Measurements from ENCODE around the gene ELL2. TPM values are rescaled to one million over a fixed set of nuclear protein-coding genes. Genes with fewer than 3 reads are reported as not detected.
A peak's percentile ranks its signal among the peaks of the same experiment; 100 is the strongest.

Gene ELL2
- total and polyA plus RNA-seq, 2 of the 13 experiments (the other 11 are each of a cell fraction or from before 2014, with no cell fraction given): 78.9 to 97.1 TPM

DNA sequence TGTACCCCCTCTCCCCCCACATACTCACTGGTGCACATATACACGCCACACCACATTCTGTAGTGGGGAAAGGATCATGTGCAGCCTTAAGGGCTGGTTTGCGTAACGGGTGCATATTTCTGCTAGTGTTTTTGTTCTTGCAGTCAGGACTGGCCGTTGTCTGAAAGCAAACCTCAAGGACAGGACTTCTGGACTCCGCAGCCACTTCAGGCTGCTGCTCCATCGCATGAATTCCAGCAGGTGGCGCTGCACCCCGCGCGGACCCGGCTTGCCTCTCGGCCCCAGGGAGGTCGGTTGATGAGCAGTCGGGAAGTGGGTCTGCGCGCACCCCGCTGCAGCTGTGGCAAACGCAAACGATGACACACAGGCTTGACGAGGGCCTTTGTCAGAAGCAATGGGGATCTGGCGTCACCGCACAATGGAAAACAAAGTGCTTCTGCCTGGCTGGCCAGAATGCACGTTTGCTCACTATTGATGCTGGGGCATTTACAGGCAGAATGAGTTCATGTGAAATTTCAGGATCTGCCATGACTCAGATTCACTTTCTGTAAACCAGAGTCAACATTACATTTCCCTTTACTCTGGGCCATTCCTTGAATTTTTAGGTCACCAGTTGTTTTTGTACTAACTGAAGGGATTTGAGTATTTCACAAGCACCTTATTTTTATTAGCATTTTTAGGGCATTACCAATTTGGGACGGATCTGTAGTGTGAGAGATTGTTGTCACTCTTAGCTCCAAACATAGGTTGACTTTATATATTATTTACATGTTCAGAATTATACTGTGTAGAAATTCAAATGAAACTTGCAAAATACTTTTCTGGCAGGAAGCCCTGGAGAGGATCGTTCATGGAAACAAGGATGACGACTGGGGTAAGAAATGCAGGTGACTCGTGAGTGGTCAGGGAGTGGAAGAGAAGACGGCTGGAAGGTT lies 102.7 kb downstream of the ELL2 start (continued):
- TF ChIP-seq, protein P1, sequence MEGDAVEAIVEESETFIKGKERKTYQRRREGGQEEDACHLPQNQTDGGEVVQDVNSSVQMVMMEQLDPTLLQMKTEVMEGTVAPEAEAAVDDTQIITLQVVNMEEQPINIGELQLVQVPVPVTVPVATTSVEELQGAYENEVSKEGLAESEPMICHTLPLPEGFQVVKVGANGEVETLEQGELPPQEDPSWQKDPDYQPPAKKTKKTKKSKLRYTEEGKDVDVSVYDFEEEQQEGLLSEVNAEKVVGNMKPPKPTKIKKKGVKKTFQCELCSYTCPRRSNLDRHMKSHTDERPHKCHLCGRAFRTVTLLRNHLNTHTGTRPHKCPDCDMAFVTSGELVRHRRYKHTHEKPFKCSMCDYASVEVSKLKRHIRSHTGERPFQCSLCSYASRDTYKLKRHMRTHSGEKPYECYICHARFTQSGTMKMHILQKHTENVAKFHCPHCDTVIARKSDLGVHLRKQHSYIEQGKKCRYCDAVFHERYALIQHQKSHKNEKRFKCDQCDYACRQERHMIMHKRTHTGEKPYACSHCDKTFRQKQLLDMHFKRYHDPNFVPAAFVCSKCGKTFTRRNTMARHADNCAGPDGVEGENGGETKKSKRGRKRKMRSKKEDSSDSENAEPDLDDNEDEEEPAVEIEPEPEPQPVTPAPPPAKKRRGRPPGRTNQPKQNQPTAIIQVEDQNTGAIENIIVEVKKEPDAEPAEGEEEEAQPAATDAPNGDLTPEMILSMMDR (CRISPR knock-in tag; IDR thresholded peaks at IDR 0.05): peak; percentile 100
- TF ChIP-seq HMGA1 (CRISPR knock-in tag; conservative IDR thresholded peaks at IDR 0.05) (no peak), POGZ (CRISPR knock-in tag; IDR thresholded peaks at IDR 0.05) (peak; percentile 99), FOXA1 (IDR thresholded peaks at IDR 0.05) (no peak), FOXA1 (CRISPR knock-in tag; IDR thresholded peaks at IDR 0.05) (peak; percentile 44; the same call in 1 of the 2 replicates), ZBTB20 (CRISPR knock-in tag; IDR thresholded peaks at IDR 0.05; ENCODE audit: borderline replicate concordance, low read depth) (peak; percentile 74; the same call in 1 of the 2 replicates), ZNF766 (CRISPR knock-in tag; IDR thresholded peaks at IDR 0.05; ENCODE audit: borderline replicate concordance) (peak; percentile 77; the same call in 1 of the 2 replicates), ZNF879 (CRISPR knock-in tag; IDR thresholded peaks at IDR 0.05) (no peak), ZFP36L1 (CRISPR knock-in tag; IDR thresholded peaks at IDR 0.05) (no peak; the same call in 1 of the 2 replicates), NPAS2 (CRISPR knock-in tag; IDR thresholded peaks at IDR 0.05; ENCODE audit: borderline replicate concordance) (no peak), TAF15 (IDR thresholded peaks at IDR 0.05; ENCODE audit: low read depth, low read length, poor library complexity, severe bottlenecking) (no peak), SYNCRIP (IDR thresholded peaks at IDR 0.05; ENCODE audit: insufficient read depth, low read depth, low read length) (no peak), SNAI1 (CRISPR knock-in tag; IDR thresholded peaks at IDR 0.05; ENCODE audit: borderline replicate concordance) (0 out of 2 replicates have a peak, but pooled peaks have one; percentile 50), MAFF (IDR thresholded peaks at IDR 0.05; ENCODE audit: low read depth, low read length) (no peak), NAIF1 (CRISPR knock-in tag; IDR thresholded peaks at IDR 0.05; ENCODE audit: borderline replicate concordance) (no peak), SRSF1 (optimal IDR thresholded peaks at IDR 0.05; ENCODE audit: low read depth, low read length) (no peak), CBX2 (IDR thresholded peaks at IDR 0.05; ENCODE audit: low read depth, low read length) (no peak), CBX2 (CRISPR knock-in tag; IDR thresholded peaks at IDR 0.05; ENCODE audit: low read depth) (no peak), ZNF674 (CRISPR knock-in tag; IDR thresholded peaks at IDR 0.05; ENCODE audit: low read depth) (no peak)
- TF ChIP-seq, protein P2, sequence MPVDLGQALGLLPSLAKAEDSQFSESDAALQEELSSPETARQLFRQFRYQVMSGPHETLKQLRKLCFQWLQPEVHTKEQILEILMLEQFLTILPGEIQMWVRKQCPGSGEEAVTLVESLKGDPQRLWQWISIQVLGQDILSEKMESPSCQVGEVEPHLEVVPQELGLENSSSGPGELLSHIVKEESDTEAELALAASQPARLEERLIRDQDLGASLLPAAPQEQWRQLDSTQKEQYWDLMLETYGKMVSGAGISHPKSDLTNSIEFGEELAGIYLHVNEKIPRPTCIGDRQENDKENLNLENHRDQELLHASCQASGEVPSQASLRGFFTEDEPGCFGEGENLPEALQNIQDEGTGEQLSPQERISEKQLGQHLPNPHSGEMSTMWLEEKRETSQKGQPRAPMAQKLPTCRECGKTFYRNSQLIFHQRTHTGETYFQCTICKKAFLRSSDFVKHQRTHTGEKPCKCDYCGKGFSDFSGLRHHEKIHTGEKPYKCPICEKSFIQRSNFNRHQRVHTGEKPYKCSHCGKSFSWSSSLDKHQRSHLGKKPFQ (CRISPR knock-in tag; IDR thresholded peaks at IDR 0.05; ENCODE audit: insufficient replicate concordance): peak; percentile 60
- TF ChIP-seq, protein P3, sequence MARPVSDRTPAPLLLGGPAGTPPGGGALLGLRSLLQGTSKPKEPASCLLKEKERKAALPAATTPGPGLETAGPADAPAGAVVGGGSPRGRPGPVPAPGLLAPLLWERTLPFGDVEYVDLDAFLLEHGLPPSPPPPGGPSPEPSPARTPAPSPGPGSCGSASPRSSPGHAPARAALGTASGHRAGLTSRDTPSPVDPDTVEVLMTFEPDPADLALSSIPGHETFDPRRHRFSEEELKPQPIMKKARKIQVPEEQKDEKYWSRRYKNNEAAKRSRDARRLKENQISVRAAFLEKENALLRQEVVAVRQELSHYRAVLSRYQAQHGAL (CRISPR knock-in tag; IDR thresholded peaks at IDR 0.05; ENCODE audit: not compliant biosample characterization): no peak
- TF ChIP-seq, protein P4, sequence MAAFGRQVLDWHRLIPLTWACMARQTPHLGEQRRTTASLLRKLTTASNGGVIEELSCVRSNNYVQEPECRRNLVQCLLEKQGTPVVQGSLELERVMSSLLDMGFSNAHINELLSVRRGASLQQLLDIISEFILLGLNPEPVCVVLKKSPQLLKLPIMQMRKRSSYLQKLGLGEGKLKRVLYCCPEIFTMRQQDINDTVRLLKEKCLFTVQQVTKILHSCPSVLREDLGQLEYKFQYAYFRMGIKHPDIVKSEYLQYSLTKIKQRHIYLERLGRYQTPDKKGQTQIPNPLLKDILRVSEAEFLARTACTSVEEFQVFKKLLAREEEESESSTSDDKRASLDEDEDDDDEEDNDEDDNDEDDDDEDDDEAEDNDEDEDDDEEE (CRISPR knock-in tag; IDR thresholded peaks at IDR 0.05): no peak
- TF ChIP-seq, protein P5, sequence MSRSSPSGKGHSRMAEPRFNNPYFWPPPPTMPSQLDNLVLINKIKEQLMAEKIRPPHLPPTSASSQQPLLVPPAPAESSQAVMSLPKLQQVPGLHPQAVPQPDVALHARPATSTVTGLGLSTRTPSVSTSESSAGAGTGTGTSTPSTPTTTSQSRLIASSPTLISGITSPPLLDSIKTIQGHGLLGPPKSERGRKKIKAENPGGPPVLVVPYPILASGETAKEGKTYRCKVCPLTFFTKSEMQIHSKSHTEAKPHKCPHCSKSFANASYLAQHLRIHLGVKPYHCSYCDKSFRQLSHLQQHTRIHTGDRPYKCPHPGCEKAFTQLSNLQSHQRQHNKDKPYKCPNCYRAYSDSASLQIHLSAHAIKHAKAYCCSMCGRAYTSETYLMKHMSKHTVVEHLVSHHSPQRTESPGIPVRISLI (CRISPR knock-in tag; IDR thresholded peaks at IDR 0.05; ENCODE audit: borderline replicate concordance): peak; percentile 70; the same call in 1 of the 2 replicates

Data from HepG2 (cell line).